Stimulated activated CD4-positive, alpha-beta T cell treated with anti-CD3 and anti-CD28 coated beads, Interleukin-1b, Interleukin-23, amount 100 ng/mL, for 48 hours (primary cell): ENCODE results near the gene MEIG1.
"Not testable (repeated sequence)": the region's sequence is repeated elsewhere in the genome, so short reads cannot be mapped to it uniquely, and the experiment has no call there.

ENCODE experiments used
- DNase-seq: peaks from one replicate; pipeline ENCODE4 v3.0.0-alpha.2; 2020

The MEIG1 gene

GRCh38 chr10:14959221-14960057, at the start of gene MEIG1:
Gene MEIG1 (plus strand): TSS chr10:14959388. CDS start chr10:14966469, 7,081 bp downstream.
- peak; percentile 93 for DNase-seq

- no peak for DNase-seq
Observed at GRCh38 chr10:14910953-14911352, 48.2 kb upstream of the MEIG1 start.

- DNase-seq = no peak
Observed at GRCh38 chr10:14911801-14912200, 47.4 kb upstream of the MEIG1 start.

GRCh38 chr10:14916600-14916999, 42.6 kb upstream of the MEIG1 start:
- DNase-seq = no peak

GRCh38 chr10:14917827-14918226, 41.4 kb upstream of the MEIG1 start:
- no peak for DNase-seq

- DNase-seq = no peak
Observed at GRCh38 chr10:14918964-14919363, 40.2 kb upstream of the MEIG1 start.

- DNase-seq = no peak
Observed at GRCh38 chr10:14924013-14924412, 35.2 kb upstream of the MEIG1 start.

GRCh38 chr10:14925268-14925667, 33.9 kb upstream of the MEIG1 start:
- no peak for DNase-seq

- DNase-seq = no peak
Observed at GRCh38 chr10:14926061-14926470, 33.1 kb upstream of the MEIG1 start.

- DNase-seq = no peak
Observed at GRCh38 chr10:14926722-14927416, 32.3 kb upstream of the MEIG1 start.

- no peak for DNase-seq
Observed at GRCh38 chr10:14930610-14931009, 28.6 kb upstream of the MEIG1 start.

GRCh38 chr10:14936584-14936983, 22.6 kb upstream of the MEIG1 start:
- DNase-seq = no peak

- peak; percentile 52 for DNase-seq
Observed at GRCh38 chr10:14938971-14939370, 20.2 kb upstream of the MEIG1 start.

- not testable (repeated sequence) for DNase-seq
Observed at GRCh38 chr10:14942147-14942949, 16.8 kb upstream of the MEIG1 start.

- DNase-seq = not testable (repeated sequence)
Observed at GRCh38 chr10:14942950-14943338, 16.2 kb upstream of the MEIG1 start.

- DNase-seq = no peak
Observed at GRCh38 chr10:14945108-14945507, 14.1 kb upstream of the MEIG1 start.

- no peak for DNase-seq
Observed at GRCh38 chr10:14947268-14947667, 11.9 kb upstream of the MEIG1 start.

GRCh38 chr10:14949291-14949690, 9.9 kb upstream of the MEIG1 start:
- no peak for DNase-seq

- DNase-seq = no peak
Observed at GRCh38 chr10:14952851-14953423, 6.3 kb upstream of the MEIG1 start.

GRCh38 chr10:14953424-14954000, 5.7 kb upstream of the MEIG1 start:
- DNase-seq = no peak

- DNase-seq = peak; percentile 91
Observed at GRCh38 chr10:14954001-14954770, 5.0 kb upstream of the MEIG1 start, which contains the start of gene DCLRE1C. Gene DCLRE1C (minus strand): TSS chr10:14954096. CDS start chr10:14954010, 86 bp downstream.

- DNase-seq = no peak
Observed at GRCh38 chr10:14954934-14955333, 4.3 kb upstream of the MEIG1 start.
